GM12864 (cell line): Measurements from ENCODE around the gene ZBTB16.

Source experiments
- DNase-seq: peaks from one replicate; pipeline ENCODE4 v3.0.0-alpha.2; 2011; ENCODE audit warnings: low read depth
- H3K4me3 ChIP-seq: 2 replicates; pipeline ENCODE4 v1.5.1; 2011; ENCODE audit warnings: mild to moderate bottlenecking, low read depth, low read length, control low read depth
- CTCF ChIP-seq: IDR thresholded peaks from 2 replicates; pipeline ENCODE4 v1.5.1; 2011; ENCODE audit warnings: low read depth, mild to moderate bottlenecking, moderate library complexity, low read length, control low read depth, inconsistent platforms; ENCODE audit errors: missing control alignments

ZBTB16 gene

GRCh38 chr11:114279792-114280546 is 220.5 kb downstream of the ZBTB16 start:
- DNase-seq = no peak
- H3K4me3 ChIP-seq = no peak overlapping the region
- no peak for TF ChIP-seq CTCF

GRCh38 chr11:114280696-114281095 is 221.2 kb downstream of the ZBTB16 start:
- TF ChIP-seq CTCF = peak; percentile 54
- no peak overlapping the region for H3K4me3 ChIP-seq
- peak; percentile 1 for DNase-seq

- no peak overlapping the region for H3K4me3 ChIP-seq
- DNase-seq = no peak
- no peak for TF ChIP-seq CTCF
Measured at GRCh38 chr11:114281388-114281956, 222.0 kb downstream of the ZBTB16 start.

- H3K4me3 ChIP-seq = no peak overlapping the region
- no peak for DNase-seq
- no peak for TF ChIP-seq CTCF
Measured at GRCh38 chr11:114282488-114282887, 223.0 kb downstream of the ZBTB16 start.

GRCh38 chr11:114283422-114283821 is 223.9 kb downstream of the ZBTB16 start:
- DNase-seq = no peak
- H3K4me3 ChIP-seq = no peak overlapping the region
- TF ChIP-seq CTCF = no peak

GRCh38 chr11:114284021-114284420 is 224.5 kb downstream of the ZBTB16 start:
- TF ChIP-seq CTCF = no peak
- H3K4me3 ChIP-seq = no peak overlapping the region
- no peak for DNase-seq

GRCh38 chr11:114284914-114285313 is 225.4 kb downstream of the ZBTB16 start:
- no peak for TF ChIP-seq CTCF
- H3K4me3 ChIP-seq = no peak overlapping the region
- DNase-seq = no peak
